Inflammatory macrophage (primary cell): Measurements from ENCODE around the gene PTPRG.

Source experiments
- DNase-seq, 2 donors: peaks; one replicate each; pipeline ENCODE4 v3.0.0-alpha.2; 2020 to 2022

The PTPRG gene

GRCh38 chr3:61871644-61872043 lies 310.3 kb downstream of the PTPRG start:
- no peak for DNase-seq

- no peak for DNase-seq
These were observed 310.8 kb downstream of the PTPRG start for GRCh38 chr3:61872077-61872706.

- no peak for DNase-seq
These were observed 313.9 kb downstream of the PTPRG start for GRCh38 chr3:61875046-61875844.

- DNase-seq = no peak
These were observed 314.8 kb downstream of the PTPRG start for GRCh38 chr3:61875976-61876671.

- no peak for DNase-seq
These were observed 315.4 kb downstream of the PTPRG start for GRCh38 chr3:61876797-61877196.

- no peak for DNase-seq
These were observed 316.2 kb downstream of the PTPRG start for GRCh38 chr3:61877359-61878138.

- DNase-seq = no peak
These were observed 320.9 kb downstream of the PTPRG start for GRCh38 chr3:61882253-61882652.

GRCh38 chr3:61884794-61885193 lies 323.4 kb downstream of the PTPRG start:
- no peak for DNase-seq

- no peak for DNase-seq
These were observed 324.0 kb downstream of the PTPRG start for GRCh38 chr3:61885414-61885813.

- no peak for DNase-seq
These were observed 325.8 kb downstream of the PTPRG start for GRCh38 chr3:61887206-61887605.

GRCh38 chr3:61889259-61889658 lies 327.9 kb downstream of the PTPRG start:
- no peak for DNase-seq

GRCh38 chr3:61890167-61890566 lies 328.8 kb downstream of the PTPRG start:
- DNase-seq = no peak

- no peak for DNase-seq
These were observed 329.2 kb downstream of the PTPRG start for GRCh38 chr3:61890586-61890985.

- DNase-seq = no peak
These were observed 331.5 kb downstream of the PTPRG start for GRCh38 chr3:61892891-61893290.

GRCh38 chr3:61893840-61894566 lies 332.6 kb downstream of the PTPRG start:
- DNase-seq = no peak

GRCh38 chr3:61894988-61895935 lies 333.9 kb downstream of the PTPRG start:
- no peak for DNase-seq

GRCh38 chr3:61896251-61896650 lies 334.9 kb downstream of the PTPRG start:
- DNase-seq = no peak

- no peak for DNase-seq
These were observed 336.5 kb downstream of the PTPRG start for GRCh38 chr3:61897848-61898247.

GRCh38 chr3:61899700-61900462 lies 338.5 kb downstream of the PTPRG start:
- DNase-seq = no peak

GRCh38 chr3:61901496-61901895 lies 340.1 kb downstream of the PTPRG start:
- no peak for DNase-seq
